Measurements from ENCODE around the gene GBP6. TPM values are rescaled to one million over a fixed set of nuclear protein-coding genes. Genes with fewer than 3 reads are reported as not detected.
A peak's percentile ranks its signal among the peaks of the same experiment; 100 is the strongest.
"Not testable (repeated sequence)": the region's sequence is repeated elsewhere in the genome, so short reads cannot be mapped to it uniquely, and the experiment has no call there.

The GBP6 gene
- polyA plus RNA-seq, 1 of the 3 experiments (the other 2 are of a cell fraction): not detected

DNA sequence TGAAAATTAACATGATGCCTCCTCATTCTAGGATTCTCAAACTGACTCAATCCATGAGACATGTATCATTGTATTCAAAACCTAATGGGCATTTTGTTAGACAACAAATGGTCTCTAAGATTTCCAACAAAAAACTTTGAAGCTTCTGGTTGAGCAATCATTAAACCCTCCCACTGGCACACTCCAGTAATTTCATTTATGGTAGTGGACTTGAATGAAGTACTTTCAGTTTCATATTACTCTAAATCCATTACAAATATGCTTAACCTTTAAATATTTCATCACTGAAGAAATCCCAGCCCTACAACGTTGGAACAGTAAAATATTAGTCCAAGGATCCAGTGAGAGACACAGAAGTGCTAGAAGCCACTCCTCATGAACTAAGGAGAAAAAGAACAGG, 43.5 kb downstream of the GBP6 start:
- no peak for DNase-seq
- peak overlapping the region; percentile 33; the same call in 1 of the 2 replicates for H3K4me2 ChIP-seq
- no peaks in the 10 kb centered on the region for H3K27me3 ChIP-seq (ENCODE audit: insufficient read depth)
- no peaks in the 10 kb centered on the region for H3K79me2 ChIP-seq (ENCODE audit: insufficient read depth)
- H3K9ac ChIP-seq: no peak overlapping the region
- POLR2A ChIA-PET: no interaction called here
- TF ChIP-seq EP300 (IDR thresholded peaks at IDR 0.05; ENCODE audit: borderline replicate concordance in 1 of 2, low read depth in 1 of 2, low read length in 1 of 2) (no peak), SIN3A (IDR thresholded peaks at IDR 0.05; ENCODE audit: borderline replicate concordance, low read depth, low read length) (no peak), IRF3 (IDR thresholded peaks at IDR 0.05; ENCODE audit: low read depth, low read length) (no peak), YY1 (IDR thresholded peaks at IDR 0.05; ENCODE audit: low read depth) (no peak), JUND (IDR thresholded peaks at IDR 0.05) (no peak), NFIC (IDR thresholded peaks at IDR 0.05; ENCODE audit: borderline replicate concordance) (no peak), MEF2A (IDR thresholded peaks at IDR 0.05; ENCODE audit: borderline replicate concordance, low read depth) (no peak), EZH2phosphoT487 (IDR thresholded peaks at IDR 0.05; ENCODE audit: borderline replicate concordance, low read depth) (no peak), RCOR1 (IDR thresholded peaks at IDR 0.05; ENCODE audit: low read length) (no peak), TCF12 (IDR thresholded peaks at IDR 0.05) (no peak), USF2 (IDR thresholded peaks at IDR 0.05; ENCODE audit: borderline replicate concordance, low read depth, low read length) (no peak), SMC3 (IDR thresholded peaks at IDR 0.05; ENCODE audit: low read depth, low read length) (no peak), MAX (IDR thresholded peaks at IDR 0.05; ENCODE audit: low read depth) (no peak), FOXM1 (IDR thresholded peaks at IDR 0.05; ENCODE audit: low read depth) (no peak), ZBTB33 (IDR thresholded peaks at IDR 0.05; ENCODE audit: borderline replicate concordance, low read depth) (no peak), MXI1 (IDR thresholded peaks at IDR 0.05; ENCODE audit: low read depth, low read length) (no peak), FOSL2 (IDR thresholded peaks at IDR 0.05; ENCODE audit: borderline replicate concordance, low read depth) (no peak)
- TF ChIP-seq, protein P1, sequence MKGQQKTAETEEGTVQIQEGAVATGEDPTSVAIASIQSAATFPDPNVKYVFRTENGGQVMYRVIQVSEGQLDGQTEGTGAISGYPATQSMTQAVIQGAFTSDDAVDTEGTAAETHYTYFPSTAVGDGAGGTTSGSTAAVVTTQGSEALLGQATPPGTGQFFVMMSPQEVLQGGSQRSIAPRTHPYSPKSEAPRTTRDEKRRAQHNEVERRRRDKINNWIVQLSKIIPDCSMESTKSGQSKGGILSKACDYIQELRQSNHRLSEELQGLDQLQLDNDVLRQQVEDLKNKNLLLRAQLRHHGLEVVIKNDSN (IDR thresholded peaks at IDR 0.05; ENCODE audit: borderline replicate concordance, low read depth): no peak
- TF ChIP-seq, protein P2, sequence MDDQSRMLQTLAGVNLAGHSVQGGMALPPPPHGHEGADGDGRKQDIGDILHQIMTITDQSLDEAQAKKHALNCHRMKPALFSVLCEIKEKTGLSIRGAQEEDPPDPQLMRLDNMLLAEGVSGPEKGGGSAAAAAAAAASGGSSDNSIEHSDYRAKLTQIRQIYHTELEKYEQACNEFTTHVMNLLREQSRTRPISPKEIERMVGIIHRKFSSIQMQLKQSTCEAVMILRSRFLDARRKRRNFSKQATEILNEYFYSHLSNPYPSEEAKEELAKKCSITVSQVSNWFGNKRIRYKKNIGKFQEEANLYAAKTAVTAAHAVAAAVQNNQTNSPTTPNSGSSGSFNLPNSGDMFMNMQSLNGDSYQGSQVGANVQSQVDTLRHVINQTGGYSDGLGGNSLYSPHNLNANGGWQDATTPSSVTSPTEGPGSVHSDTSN (IDR thresholded peaks at IDR 0.05): no peak
- TF ChIP-seq, protein P3, sequence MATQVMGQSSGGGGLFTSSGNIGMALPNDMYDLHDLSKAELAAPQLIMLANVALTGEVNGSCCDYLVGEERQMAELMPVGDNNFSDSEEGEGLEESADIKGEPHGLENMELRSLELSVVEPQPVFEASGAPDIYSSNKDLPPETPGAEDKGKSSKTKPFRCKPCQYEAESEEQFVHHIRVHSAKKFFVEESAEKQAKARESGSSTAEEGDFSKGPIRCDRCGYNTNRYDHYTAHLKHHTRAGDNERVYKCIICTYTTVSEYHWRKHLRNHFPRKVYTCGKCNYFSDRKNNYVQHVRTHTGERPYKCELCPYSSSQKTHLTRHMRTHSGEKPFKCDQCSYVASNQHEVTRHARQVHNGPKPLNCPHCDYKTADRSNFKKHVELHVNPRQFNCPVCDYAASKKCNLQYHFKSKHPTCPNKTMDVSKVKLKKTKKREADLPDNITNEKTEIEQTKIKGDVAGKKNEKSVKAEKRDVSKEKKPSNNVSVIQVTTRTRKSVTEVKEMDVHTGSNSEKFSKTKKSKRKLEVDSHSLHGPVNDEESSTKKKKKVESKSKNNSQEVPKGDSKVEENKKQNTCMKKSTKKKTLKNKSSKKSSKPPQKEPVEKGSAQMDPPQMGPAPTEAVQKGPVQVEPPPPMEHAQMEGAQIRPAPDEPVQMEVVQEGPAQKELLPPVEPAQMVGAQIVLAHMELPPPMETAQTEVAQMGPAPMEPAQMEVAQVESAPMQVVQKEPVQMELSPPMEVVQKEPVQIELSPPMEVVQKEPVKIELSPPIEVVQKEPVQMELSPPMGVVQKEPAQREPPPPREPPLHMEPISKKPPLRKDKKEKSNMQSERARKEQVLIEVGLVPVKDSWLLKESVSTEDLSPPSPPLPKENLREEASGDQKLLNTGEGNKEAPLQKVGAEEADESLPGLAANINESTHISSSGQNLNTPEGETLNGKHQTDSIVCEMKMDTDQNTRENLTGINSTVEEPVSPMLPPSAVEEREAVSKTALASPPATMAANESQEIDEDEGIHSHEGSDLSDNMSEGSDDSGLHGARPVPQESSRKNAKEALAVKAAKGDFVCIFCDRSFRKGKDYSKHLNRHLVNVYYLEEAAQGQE (IDR thresholded peaks at IDR 0.05; ENCODE audit: low read depth, low read length): no peak
- H2AFZ ChIP-seq (ENCODE audit: low read depth): no peak overlapping the region
- no peaks in the 10 kb centered on the region for H3K4me1 ChIP-seq (ENCODE audit: control insufficient read depth in 1 of 2, insufficient read depth in 2 of 2, low read depth in 1 of 2, low read length in 1 of 2)
- no peak overlapping the region for H3K27ac ChIP-seq (ENCODE audit: low read depth in 2 of 2, low read length in 1 of 2)
- 0% methylated on average over 1 of the region's 1 CpG for WGBS (ENCODE audit: low lambda C conversion rate)
- H3K4me3 ChIP-seq (ENCODE audit: low read depth in 2 of 2, low read length in 1 of 2): no peak overlapping the region; a peak in 1 of 4 replicates
- CTCF ChIA-PET: no interaction called here
- H3K36me3 ChIP-seq (replicated peaks in 1 of 2; ENCODE audit: control insufficient read depth in 1 of 2, insufficient read depth in 2 of 2, low read length in 1 of 2): no peaks in the 10 kb centered on the region
- H3F3A ChIP-seq (replicated peaks; ENCODE audit: insufficient read depth): no peaks in the 10 kb centered on the region
- no peaks in the 10 kb centered on the region for H4K20me1 ChIP-seq (ENCODE audit: insufficient read depth)
- no peaks in the 10 kb centered on the region for H3K9me3 ChIP-seq
- no peaks in the 10 kb centered on the region for H3K9me2 ChIP-seq

DNA sequence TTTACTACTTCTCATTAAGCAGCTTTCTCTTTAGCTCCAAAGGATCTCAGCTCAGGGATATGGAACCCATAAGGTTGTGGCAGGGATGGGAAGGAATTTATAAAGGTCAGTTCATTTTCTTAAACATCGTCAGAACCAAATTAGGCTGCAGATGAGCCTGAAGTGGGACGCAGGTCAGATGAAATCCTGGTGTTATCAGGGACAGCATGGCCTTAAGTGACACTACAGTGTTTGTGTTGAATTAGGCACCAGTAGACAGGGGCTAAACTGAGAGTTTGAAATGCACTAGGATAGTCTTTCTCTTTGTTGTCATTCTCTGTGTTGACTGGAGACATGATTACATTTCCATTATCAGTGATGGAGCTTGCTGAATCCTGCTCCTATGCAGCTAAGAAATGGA, 43.9 kb downstream of the GBP6 start:
- H2AFZ ChIP-seq (ENCODE audit: low read depth): not testable (repeated sequence)

More for the DNA sequence above, 43.9 kb downstream of the GBP6 start:
- H3K79me2 ChIP-seq (ENCODE audit: insufficient read depth); H3K4me3 ChIP-seq (ENCODE audit: low read depth in 2 of 2, low read length in 1 of 2); DNase-seq; H3K9ac ChIP-seq; H4K20me1 ChIP-seq (ENCODE audit: insufficient read depth); H3K27me3 ChIP-seq (ENCODE audit: insufficient read depth); H3F3A ChIP-seq (replicated peaks; ENCODE audit: insufficient read depth); H3K9me3 ChIP-seq; POLR2A ChIA-PET; H3K9me2 ChIP-seq; H3K4me1 ChIP-seq (ENCODE audit: control insufficient read depth in 1 of 2, insufficient read depth in 2 of 2, low read depth in 1 of 2, low read length in 1 of 2); H3K27ac ChIP-seq (ENCODE audit: low read depth in 2 of 2, low read length in 1 of 2); H3K36me3 ChIP-seq (replicated peaks in 1 of 2; ENCODE audit: control insufficient read depth in 1 of 2, insufficient read depth in 2 of 2, low read length in 1 of 2): not testable (repeated sequence)
- peak overlapping the region; percentile 33; the same call in 1 of the 2 replicates for H3K4me2 ChIP-seq
- 73% methylated on average over 2 of the region's 2 CpGs for WGBS (ENCODE audit: low lambda C conversion rate)
- CTCF ChIA-PET: interaction anchor here (0.6 kb wide), 1 partner anchor 13 kb away, joined by 3 read pairs; no protein-coding TSS in a partner anchor

Data from SK-N-SH (cell line).